SU-DHL-6 (cell line): ENCODE data around the gene TMEM170B.

Source experiments
- H2AFZ ChIP-seq: fragments of 200-600 bp; sonication (generic); 2 replicates; pipeline ENCODE4 v1.6.1; 2014; ENCODE audit warnings: low read depth, mild to moderate bottlenecking, moderate library complexity, mixed read lengths, antibody characterized with exemption, low read length; ENCODE audit not compliant: severe bottlenecking
- H3F3A ChIP-seq: fragments of 200-600 bp; shearing (Covaris generic); 2 replicates; pipeline ENCODE4 v1.6.0; 2016; ENCODE audit warnings: antibody characterized with exemption, mild to moderate bottlenecking; ENCODE audit not compliant: insufficient read depth
- H3K27ac ChIP-seq: fragments of 200-600 bp; sonication (generic); 2 replicates; pipeline ENCODE4 v1.5.1; 2016; ENCODE audit warnings: low read depth, mild to moderate bottlenecking, low read length, moderate library complexity, mixed read lengths
- H3K27me3 ChIP-seq: fragments of 200-600 bp; sonication (generic), shearing (Covaris generic); 2 replicates; pipeline ENCODE4 v1.6.0; 2014; ENCODE audit warnings: mild to moderate bottlenecking, low read length
- H3K36me3 ChIP-seq: fragments of 200-600 bp; sonication (generic); 2 replicates; pipeline ENCODE4 v1.6.1; 2014; ENCODE audit warnings: mild to moderate bottlenecking, low read length, mixed read lengths
- H3K4me2 ChIP-seq: fragments of 300-600, 200-600 bp; shearing (Covaris generic), sonication (generic); 2 replicates; pipeline ENCODE4 v1.6.0; 2014; ENCODE audit warnings: low read length, low read depth, mild to moderate bottlenecking; ENCODE audit not compliant: poor library complexity, severe bottlenecking
- H3K4me3 ChIP-seq: fragments of 200-600 bp; sonication (generic); 2 replicates; pipeline ENCODE4 v1.5.1; 2014; ENCODE audit warnings: antibody characterized with exemption, low read length, mild to moderate bottlenecking, mixed read lengths; ENCODE audit not compliant: insufficient read depth, poor library complexity, severe bottlenecking
- H3K79me2 ChIP-seq: fragments of 200-600 bp; sonication (generic); 2 replicates; pipeline ENCODE4 v1.6.1; 2014; ENCODE audit warnings: mild to moderate bottlenecking, low read length, moderate library complexity; ENCODE audit not compliant: insufficient read depth
- H3K9ac ChIP-seq: fragments of 200-600 bp; sonication (generic); 2 replicates; pipeline ENCODE4 v1.7.0; 2014; ENCODE audit warnings: mild to moderate bottlenecking, low read length
- H3K9me2 ChIP-seq: fragments of 200-600 bp; sonication (generic); replicated peaks from 2 replicates; pipeline ENCODE4 v1.6.1; 2014; ENCODE audit warnings: low read length; ENCODE audit not compliant: insufficient read depth
- H3K9me3 ChIP-seq: fragments of 200-600 bp; sonication (generic); 2 replicates; pipeline ENCODE4 v1.6.1; 2014; ENCODE audit warnings: low read length, mixed read lengths; ENCODE audit not compliant: insufficient read depth
- H4K20me1 ChIP-seq: fragments of 200-600 bp; sonication (generic); 2 replicates; pipeline ENCODE4 v1.6.1; 2014; ENCODE audit warnings: low read depth, mild to moderate bottlenecking, antibody characterized with exemption, low read length, moderate library complexity, mixed read lengths
- EZH2phosphoT487 ChIP-seq: fragments of 200-600 bp; sonication (generic), shearing (Covaris generic); conservative IDR thresholded peaks from 2 replicates; pipeline ENCODE4 v1.6.1; 2018; ENCODE audit warnings: mild to moderate bottlenecking, antibody characterized with exemption, low read length, moderate library complexity, mixed read lengths
- TF ChIP-seq, protein P1 (sequence below): fragments of 200-600 bp; sonication (generic); IDR thresholded peaks from one replicate; pipeline ENCODE4 v1.5.1; 2017; ENCODE audit warnings: antibody characterized with exemption, mild to moderate bottlenecking, low read length, moderate library complexity; ENCODE audit not compliant: insufficient read depth, poor library complexity, severe bottlenecking

The TMEM170B gene

DNA sequence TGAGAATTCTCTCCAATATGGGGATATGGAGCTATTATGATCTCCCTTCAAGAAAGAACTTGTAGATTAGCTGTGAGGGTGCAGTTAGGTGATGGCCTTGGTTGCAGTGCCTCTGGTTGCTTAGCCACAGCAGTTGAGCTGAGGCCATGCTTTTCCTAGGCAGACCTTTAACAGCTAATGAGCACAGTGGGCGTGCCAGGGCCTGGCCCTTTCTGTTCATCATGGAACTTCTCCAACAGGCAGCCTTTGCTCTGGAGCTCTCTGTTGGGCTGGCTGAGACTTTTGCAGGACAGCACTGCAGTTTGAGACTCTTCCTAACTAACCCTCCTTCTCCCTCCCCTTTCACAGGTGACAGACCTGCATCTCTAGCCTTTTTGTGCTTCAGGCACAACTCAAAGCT lies 39.7 kb upstream of the TMEM170B start:
- Histone ChIP-seq H3K79me2 (no peaks in the 10 kb centered on the region), H3K9me3 (peaks cover 4% of the 10 kb centered on the region; the same call in 1 of the 2 replicates), H3K4me3 (no peak overlapping the region), H3K36me3 (peaks cover 5% of the 10 kb centered on the region; the same call in 1 of the 2 replicates), H3K9me2 (no peaks in the 10 kb centered on the region), H3K9ac (no peak overlapping the region), H3K27ac (no peak overlapping the region), H3K27me3 (no peaks in the 10 kb centered on the region), H3K4me2 (no peak overlapping the region), H4K20me1 (no peaks in the 10 kb centered on the region), H2AFZ (no peak overlapping the region), H3F3A (peaks cover 32% of the 10 kb centered on the region)
- TF ChIP-seq, protein P1, sequence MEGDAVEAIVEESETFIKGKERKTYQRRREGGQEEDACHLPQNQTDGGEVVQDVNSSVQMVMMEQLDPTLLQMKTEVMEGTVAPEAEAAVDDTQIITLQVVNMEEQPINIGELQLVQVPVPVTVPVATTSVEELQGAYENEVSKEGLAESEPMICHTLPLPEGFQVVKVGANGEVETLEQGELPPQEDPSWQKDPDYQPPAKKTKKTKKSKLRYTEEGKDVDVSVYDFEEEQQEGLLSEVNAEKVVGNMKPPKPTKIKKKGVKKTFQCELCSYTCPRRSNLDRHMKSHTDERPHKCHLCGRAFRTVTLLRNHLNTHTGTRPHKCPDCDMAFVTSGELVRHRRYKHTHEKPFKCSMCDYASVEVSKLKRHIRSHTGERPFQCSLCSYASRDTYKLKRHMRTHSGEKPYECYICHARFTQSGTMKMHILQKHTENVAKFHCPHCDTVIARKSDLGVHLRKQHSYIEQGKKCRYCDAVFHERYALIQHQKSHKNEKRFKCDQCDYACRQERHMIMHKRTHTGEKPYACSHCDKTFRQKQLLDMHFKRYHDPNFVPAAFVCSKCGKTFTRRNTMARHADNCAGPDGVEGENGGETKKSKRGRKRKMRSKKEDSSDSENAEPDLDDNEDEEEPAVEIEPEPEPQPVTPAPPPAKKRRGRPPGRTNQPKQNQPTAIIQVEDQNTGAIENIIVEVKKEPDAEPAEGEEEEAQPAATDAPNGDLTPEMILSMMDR = no peak
- no peak for TF ChIP-seq EZH2phosphoT487

DNA sequence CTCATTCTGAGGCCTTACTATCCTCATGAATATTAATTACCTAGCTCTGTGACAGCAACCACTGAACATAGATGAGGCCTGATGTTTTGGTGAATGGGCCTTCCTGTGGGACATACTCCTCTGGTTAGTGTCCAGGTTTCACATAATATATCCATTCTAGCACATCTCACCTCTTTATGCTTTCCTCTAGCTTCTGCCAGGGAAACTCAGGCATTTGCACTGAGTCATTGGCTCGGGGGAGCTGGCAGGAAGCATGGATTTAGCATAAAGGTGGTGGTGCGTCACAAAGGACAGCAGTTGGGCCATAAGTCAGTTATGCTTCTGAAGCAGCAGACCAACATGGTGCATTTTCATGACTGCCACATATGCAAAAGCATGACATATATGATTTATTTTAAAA lies 37.5 kb upstream of the TMEM170B start:
- Histone ChIP-seq H3K9ac (no peak overlapping the region), H3K4me2 (no peak overlapping the region), H3K9me2 (no peaks in the 10 kb centered on the region), H3K27me3 (no peaks in the 10 kb centered on the region), H3K79me2 (no peaks in the 10 kb centered on the region), H2AFZ (no peak overlapping the region), H3K36me3 (peaks cover 5% of the 10 kb centered on the region; the same call in 1 of the 2 replicates), H3F3A (peaks cover 11% of the 10 kb centered on the region), H4K20me1 (no peaks in the 10 kb centered on the region), H3K4me3 (no peak overlapping the region), H3K27ac (no peak overlapping the region), H3K9me3 (no peaks in the 10 kb centered on the region)
- no peak for TF ChIP-seq EZH2phosphoT487
- TF ChIP-seq, protein P1 = no peak

DNA sequence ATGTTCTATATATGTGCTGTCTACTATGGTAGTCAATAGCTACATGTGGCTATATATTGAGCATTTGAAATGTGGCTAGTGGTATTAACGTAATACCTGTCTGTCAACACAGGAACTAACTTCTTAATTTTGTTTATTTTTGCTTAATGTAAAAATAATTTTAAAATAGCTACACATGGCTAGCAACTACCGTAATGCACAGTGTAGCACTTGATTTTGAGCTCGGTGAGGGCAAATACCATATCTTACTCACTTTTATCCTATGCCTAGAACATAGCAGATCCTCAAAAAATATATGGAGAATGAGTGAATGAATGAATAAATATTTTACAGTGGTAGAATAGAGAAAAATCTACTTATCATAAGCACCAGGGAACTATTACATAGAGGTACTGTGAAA lies 28.1 kb upstream of the TMEM170B start:
- Histone ChIP-seq H3K9ac (no peak overlapping the region), H3K27me3 (no peaks in the 10 kb centered on the region), H2AFZ (no peak overlapping the region), H3K27ac (no peak overlapping the region), H3K4me2 (no peak overlapping the region), H3K4me3 (no peak overlapping the region), H3K9me2 (no peaks in the 10 kb centered on the region), H4K20me1 (no peaks in the 10 kb centered on the region), H3F3A (no peaks in the 10 kb centered on the region), H3K79me2 (no peaks in the 10 kb centered on the region), H3K36me3 (no peaks in the 10 kb centered on the region), H3K9me3 (no peaks in the 10 kb centered on the region)
- TF ChIP-seq, protein P1 = no peak
- no peak for TF ChIP-seq EZH2phosphoT487
